GM12892 (cell line): ENCODE data around the gene ANKRD39.

Source experiments
- POLR2A ChIP-seq: IDR thresholded peaks from 2 replicates; pipeline ENCODE4 v1.6.1; 2011; ENCODE audit warnings: low read depth, low read length, control low read depth
- POLR2AphosphoS5 ChIP-seq: IDR thresholded peaks from 2 replicates; pipeline ENCODE4 v1.6.1; 2011; ENCODE audit warnings: low read depth, low read length, control low read depth
- TAF1 ChIP-seq: IDR thresholded peaks from 2 replicates; pipeline ENCODE4 v1.6.1; 2011; ENCODE audit warnings: low read depth, mild to moderate bottlenecking, control low read depth, low read length, borderline replicate concordance

- TF ChIP-seq POLR2A (no peak), POLR2AphosphoS5 (no peak), TAF1 (no peak)
Observed at GRCh38 chr2:96817882-96818281, 39.9 kb downstream of the ANKRD39 start.
